HT1080 (cell line): Measurements from ENCODE around the gene PANX2. TPM values are rescaled to one million over a fixed set of nuclear protein-coding genes. Genes with fewer than 3 reads are reported as not detected.
"Not testable (repeated sequence)": the region's sequence is repeated elsewhere in the genome, so short reads cannot be mapped to it uniquely, and the experiment has no call there.

ENCODE experiments used
- DNase-seq: peaks from one replicate; pipeline ENCODE4 v3.0.0-alpha.2; 2015; ENCODE audit warnings: low read depth
- polyA plus RNA-seq, 2 experiments: library from polyadenylated mRNA; depleted of rRNA; stranded (reverse); fragments of >200 nt; gene quantifications; 2 replicates each; pipeline ENCODE4 v1.2.3, GENCODE V29; 2015
- total RNA-seq: library from RNA; depleted of rRNA; stranded (reverse); fragments of >200 nt; shearing (Covaris generic); gene quantifications from 2 replicates; pipeline ENCODE4 v1.2.3, GENCODE V29; 2014; rRNA removed

The PANX2 gene, protein sequence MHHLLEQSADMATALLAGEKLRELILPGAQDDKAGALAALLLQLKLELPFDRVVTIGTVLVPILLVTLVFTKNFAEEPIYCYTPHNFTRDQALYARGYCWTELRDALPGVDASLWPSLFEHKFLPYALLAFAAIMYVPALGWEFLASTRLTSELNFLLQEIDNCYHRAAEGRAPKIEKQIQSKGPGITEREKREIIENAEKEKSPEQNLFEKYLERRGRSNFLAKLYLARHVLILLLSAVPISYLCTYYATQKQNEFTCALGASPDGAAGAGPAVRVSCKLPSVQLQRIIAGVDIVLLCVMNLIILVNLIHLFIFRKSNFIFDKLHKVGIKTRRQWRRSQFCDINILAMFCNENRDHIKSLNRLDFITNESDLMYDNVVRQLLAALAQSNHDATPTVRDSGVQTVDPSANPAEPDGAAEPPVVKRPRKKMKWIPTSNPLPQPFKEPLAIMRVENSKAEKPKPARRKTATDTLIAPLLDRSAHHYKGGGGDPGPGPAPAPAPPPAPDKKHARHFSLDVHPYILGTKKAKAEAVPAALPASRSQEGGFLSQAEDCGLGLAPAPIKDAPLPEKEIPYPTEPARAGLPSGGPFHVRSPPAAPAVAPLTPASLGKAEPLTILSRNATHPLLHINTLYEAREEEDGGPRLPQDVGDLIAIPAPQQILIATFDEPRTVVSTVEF
- total RNA-seq = 1.4 and 1.6 TPM in 2 replicates
- polyA plus RNA-seq (2015; cell fraction: cytosol; rRNA removed) = 4.2 and 5.6 TPM in 2 replicates
- 4.6 and 6.1 TPM in 2 replicates for polyA plus RNA-seq (2015; cell fraction: nucleus; rRNA removed)

DNA sequence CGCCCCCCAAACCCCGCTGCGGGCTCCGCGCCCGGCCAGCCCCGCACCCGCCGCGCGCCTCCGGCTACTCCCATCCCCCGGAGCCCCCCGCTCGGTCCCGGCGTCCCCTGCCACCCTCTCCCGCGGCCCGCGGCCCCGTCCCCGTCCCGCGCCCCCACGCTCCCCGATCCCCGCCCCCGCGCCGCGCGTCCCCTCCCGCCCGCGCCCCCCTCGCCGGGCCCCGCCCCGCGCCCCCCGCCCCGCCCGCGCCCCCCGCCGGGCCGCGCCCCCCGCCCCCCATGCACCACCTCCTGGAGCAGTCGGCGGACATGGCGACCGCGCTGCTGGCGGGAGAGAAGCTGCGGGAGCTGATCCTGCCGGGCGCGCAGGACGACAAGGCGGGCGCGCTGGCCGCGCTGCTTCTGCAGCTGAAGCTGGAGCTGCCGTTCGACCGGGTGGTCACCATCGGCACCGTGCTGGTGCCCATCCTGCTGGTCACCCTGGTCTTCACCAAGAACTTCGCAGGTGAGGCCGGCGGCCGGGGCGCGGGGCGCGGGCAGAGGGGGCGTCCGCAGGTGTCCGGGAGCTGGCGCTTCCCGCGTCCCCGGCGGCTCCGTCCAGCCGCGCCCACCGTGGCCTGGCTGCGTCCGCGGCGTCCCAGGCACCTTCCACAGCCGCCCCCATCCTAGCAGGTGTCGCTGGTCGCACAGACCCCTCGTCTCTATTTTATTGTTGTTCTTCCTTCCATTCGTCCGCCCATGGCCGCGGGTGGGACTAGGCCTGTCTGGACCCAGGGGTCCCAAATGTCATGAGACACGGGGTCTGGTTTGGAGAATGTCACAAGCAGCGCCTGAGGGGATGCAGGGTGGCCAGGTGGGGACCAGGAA is at the start of gene PANX2:
PANX2 (plus strand) TSS at position 279 of the 866 bp plus-strand sequence; CDS start at position 279, 0 bp downstream.
- DNase-seq = no peak

DNA sequence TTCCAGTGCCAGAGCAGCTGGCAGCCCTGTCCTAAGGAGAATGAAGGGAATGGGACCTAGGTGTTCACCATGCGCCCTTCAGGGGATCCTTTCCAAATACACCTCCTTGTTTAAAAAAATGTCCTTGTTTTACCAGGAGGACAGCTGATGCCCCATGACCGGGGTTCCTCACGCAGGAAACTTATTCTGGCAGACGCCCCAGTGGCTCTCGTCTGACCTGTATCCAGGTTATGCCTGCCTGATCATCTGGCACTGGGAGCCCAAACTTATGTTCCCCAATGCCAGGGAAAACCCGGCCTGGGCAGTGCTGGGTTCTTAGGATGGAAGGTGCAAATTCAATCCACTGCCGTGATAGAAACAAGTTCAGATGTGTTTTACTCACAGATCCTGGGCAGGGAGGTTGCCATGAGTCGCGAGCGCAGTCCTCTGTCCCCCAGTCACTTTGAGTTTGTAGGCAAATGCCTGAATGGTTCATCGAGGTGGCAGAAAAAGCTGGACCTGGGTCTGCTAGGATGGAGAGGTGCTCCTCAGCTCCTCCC is 49.3 kb upstream of the PANX2 start:
- DNase-seq = no peak

DNA sequence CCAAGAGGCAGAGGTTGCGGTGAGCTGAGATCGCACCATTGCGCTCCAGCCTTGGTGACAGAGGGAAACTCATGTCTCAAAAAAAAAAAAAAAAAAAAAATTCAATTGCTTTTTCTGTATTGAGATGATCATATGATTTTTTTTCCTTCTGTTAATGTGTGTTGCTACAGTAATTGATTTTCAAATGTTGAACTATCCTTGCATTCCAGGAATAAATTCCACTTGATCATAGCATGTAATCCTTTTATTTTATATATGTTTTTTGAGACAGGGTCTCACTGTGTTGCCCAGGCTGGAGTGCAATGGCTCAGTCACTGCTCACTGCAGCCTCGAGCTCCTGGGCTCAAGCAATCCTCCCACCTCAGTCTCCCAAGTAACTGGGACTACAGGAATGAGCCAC is 47.4 kb upstream of the PANX2 start:
- DNase-seq = no peak

DNA sequence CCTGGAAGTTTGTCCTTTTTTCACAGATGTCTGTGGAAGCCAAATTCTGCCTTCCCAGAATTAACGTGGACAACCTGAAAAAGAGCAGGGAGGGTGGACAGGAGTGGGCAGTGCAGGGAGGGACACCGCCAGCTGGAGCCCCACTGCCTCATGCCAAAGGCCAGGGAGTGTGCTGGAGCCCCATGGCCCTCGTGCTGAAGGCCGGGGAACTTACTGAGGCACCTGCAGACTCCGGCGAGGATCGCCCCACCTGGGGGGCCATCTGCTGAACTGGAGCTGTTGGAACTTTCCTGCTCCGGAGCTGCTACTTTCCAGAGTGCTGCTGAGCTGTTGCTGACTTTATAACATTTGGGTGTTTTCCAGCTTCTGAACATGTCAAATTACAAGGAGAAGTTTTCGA is 45.5 kb upstream of the PANX2 start:
- no peak for DNase-seq

DNA sequence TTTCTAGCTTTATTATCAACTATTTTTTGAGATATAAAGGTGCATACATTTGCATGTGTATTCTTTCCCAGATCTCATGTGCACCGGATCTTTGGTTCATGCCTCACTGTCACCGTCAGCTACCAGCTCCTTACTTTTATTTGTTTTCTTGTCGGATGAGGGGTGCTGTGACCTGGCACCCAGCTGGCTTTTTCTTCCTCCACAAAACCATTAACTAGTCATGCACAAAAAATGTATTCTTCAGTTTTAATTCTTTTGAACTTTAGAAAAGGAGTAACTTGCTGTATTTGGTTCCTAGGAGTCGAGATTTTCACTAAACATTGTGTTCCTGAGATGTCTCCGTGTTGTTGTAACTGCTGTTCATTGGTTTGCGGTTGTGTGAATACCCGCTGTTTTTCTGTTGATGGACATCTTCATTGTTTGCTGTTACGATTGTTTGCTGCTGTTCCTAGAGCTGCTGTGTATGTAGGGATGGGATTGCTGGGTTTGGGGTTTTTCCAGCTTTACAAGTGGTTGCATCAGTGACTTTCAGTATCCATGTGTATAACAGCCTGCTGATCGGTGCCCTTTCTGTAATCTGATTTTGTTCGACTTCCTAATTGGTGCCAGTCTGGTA is 41.3 kb upstream of the PANX2 start:
- DNase-seq = no peak

DNA sequence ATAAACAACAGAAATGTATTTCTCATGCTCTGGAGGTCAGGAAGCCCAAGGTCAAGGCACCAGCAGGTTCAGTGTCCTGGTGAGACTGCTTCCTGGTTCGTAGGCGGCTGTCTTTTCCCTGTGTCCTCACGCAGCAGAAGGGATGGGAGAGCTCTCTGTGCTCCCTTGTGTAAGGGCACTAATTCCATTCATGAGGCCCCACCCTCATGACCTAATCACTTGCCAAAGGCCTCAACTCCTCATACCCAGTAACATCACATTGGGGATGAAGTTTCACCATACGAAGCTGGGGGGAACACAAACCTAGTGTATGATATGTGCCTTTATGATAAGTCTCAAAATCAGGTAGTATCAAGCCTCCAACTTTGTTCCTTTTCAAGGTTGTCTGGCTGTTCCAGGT is 38.6 kb upstream of the PANX2 start:
- no peak for DNase-seq

DNA sequence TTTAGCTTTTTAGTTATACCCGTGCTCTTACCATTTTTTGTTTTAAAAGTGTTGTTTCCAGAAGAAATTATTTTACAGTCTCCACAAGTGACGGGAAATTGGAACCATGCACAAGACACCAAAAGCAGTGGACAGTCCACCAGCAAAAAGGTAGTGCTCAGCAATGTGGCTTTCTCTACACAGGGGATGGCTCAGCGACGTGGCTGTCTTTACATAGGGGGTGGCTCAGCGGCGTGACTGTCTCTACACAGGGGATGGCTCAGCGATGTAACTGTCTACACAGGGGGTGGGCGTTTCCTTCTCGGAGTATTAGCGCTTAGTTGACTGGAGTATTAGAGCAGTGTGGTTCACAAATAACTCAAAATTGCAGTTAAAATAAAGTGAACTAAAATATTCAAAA is 36.0 kb upstream of the PANX2 start:
- no peak for DNase-seq

DNA sequence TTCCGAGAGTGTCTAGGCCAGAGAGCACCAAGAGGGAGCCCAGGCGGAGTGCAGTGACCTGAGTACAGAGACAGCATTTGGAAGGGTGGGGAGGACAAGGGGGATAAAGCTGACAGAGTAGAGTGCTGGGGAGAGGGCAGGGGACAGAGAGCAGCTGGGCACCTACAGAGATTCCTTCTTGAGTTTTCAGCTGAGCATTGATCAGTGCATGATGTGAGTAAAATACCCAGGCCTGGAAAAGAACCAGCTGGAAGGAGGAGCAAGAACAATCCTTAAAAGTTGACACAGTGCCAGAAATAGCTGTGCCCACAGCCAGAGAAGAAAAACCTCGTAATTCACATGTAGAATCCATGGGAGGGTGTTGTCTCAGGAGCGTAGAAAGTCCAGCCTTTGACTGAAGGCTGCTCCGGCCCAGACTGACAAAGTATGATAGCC is 33.9 kb upstream of the PANX2 start:
- no peak for DNase-seq

DNA sequence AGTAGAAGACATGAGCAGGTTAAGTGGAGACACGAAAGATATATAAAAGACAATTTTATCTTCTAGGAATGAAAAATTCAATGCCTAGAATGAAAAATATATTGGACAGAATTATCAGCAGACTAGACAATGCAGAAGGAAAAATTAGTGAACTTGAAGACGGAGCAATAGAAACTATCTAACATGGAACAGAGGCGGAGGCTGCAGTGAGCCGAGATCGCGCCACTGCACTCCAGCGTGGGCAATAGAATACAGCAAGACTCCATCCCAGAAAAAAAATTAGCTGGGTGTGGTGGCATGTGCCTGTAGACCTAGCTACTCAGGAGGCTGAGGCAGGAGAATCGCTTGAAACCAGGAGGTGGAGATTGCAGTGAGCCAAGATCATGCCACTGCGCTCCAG is 33.3 kb upstream of the PANX2 start:
- not testable (repeated sequence) for DNase-seq

DNA sequence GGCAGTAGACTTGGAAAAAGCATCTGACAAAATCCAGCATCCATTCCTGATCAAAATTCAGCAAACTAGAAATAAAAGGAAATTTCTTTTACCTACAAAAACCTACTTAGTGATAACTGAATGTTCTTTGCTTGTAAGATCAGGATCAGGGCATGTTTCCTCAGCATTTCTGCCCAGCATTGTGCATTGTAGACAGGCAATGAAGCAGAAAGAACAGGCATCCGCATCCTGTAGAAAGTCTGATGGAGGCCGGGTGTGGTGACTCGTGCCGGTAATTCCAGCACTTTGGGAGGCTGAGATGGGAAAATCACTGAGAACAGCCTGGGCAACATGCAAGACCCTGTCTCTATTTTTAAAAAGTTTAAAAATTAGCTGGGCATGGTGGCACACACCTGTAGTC is 32.5 kb upstream of the PANX2 start:
- no peak for DNase-seq

DNA sequence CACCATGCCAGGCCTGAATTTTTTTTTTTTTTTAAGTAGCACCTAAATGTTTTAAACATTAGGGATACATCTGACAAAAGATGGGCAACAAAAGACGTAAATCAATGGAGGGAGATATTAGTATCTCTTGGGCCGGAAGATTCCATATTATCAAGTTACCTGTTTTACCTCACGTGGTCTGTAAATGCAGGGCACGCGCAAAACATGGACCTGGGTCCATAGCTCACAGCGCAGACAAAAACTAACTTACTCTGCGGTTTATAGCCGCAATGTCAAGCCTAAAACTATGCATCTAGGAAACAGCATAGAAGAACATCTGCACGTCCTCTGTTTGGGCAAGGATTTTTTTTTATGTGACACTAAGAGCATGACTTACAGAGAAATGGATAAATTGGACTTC is 31.5 kb upstream of the PANX2 start:
- DNase-seq = no peak

DNA sequence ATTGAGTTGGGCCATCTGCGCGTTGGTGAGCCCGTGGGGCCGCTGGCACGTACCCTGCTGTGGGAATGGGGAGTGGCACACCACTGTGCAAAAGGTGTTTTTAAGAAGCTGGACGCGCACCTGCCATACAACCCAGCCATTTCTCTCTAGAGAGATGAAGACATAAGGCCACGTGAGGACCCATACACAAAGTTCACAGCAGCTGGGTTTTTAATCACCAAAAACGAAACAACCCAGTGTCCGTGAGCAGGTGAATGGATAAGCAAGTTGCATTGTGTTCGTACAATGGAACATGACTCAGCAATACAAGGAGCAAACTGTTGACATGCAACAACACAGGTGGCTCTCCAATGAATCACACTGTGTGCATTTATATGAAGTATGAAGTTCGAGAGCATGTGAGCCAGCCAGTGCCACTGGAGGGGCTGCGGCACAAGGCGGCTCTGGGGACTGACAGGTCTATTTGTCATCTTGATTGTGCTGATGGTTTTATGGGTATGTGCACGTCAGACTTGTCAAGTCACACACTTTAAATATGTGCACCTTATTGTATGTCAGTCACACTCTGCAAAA is 30.6 kb upstream of the PANX2 start:
- DNase-seq = no peak

DNA sequence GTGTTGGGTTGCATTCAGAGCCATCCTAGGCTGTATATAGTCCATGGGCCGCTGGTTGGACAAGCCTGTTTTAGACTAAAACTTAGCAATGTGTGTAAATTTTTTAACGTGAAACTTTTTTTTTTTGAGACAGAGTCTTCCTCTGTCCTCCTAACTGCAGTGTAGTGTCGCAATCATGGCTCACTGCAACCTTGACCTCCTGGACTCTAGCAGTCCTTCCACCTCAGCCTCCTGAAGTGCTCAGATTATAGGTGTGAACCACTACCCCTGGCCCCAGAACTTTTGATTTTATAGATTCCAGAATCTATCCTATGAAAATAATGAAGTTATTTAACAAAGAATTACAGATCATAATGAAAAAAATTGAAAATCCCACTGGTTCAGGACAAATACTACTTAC is 29.9 kb upstream of the PANX2 start:
- DNase-seq = no peak

DNA sequence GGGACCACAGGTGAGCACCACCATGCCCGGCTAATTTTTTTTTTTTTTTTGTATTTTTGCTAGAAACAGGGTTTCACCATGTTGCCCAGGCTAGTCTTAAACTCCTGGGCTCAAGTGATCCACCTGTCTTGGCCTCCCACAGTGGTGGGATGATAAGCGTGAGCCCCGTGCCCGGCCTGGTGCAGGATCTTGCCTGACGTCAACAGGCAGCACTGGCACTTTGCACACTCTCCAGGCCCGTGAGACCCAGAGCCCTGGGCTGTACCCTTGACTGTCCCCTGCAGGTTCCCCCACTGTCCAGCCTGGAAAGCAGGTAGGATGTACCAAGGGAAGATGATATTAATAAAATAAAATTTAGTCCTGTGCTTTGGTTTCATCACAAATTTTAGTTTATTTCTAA is 29.1 kb upstream of the PANX2 start:
- no peak for DNase-seq

DNA sequence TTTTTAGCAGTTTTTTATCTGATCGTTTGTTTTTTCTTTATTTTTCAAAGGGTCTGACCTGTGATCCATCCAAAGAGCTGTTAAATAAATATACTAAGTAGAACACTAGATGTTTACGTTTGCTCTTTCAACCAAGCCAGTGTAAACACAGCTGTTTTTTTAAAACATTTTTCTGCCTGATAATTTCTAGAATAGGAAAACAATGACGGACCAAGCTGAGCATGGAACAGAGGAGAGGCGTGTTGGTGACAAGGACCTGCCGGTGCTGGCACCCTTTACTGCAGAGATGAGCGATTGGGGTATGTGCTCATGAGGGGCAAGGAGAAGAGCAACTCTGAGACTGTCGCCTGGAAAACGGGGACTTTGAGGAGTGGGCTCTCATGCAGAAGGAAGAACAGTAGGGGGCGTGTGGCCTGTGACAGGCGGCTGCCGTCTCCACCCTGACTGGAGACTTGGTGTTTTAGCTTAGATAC is 28.6 kb upstream of the PANX2 start:
- no peak for DNase-seq

DNA sequence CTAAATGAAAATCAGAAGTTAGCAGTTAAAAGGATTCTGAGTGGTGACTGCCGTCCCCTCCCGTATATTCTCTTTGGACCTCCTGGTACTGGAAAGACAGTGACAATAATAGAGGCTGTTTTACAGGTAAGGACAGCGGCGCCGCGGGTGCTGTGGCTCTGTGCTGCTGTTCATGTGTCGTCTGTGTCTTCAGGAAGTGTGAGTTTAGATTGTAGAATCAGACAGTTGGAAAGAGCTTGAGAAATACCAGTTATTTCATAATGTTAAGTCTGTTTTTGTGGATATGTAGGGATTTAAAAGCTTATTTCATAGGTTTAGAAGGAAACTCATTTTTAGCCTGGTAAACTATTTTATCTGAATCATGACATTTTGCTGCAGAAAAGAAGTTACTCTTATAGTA is 27.4 kb upstream of the PANX2 start:
- DNase-seq = no peak

DNA sequence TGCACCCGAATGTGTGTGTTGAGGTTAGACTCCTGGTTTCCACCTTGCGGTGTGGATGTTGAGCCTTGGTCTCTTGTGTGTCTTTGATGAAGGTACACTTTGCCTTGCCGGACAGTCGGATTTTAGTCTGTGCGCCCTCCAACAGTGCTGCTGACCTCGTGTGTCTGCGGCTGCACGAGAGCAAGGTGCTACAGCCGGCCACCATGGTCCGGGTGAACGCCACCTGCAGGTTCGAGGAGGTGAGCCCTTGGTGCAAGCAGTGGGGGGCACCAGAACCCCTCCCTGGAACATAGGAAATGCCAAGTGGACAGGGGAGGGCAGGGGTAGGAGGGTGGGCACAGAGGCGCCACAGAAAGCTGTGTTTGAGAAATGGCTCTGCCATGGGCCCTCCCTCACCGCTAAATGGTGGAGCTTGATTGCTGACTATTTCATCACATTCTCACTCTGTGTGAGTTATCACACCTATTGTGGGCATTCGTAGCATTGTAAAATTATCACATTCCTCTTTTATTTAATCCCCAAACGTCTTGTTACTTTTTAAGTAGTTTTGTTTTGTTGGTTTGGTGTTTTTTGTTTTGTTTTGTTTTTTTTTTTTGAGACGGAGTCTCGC is 26.4 kb upstream of the PANX2 start:
- DNase-seq = no peak

DNA sequence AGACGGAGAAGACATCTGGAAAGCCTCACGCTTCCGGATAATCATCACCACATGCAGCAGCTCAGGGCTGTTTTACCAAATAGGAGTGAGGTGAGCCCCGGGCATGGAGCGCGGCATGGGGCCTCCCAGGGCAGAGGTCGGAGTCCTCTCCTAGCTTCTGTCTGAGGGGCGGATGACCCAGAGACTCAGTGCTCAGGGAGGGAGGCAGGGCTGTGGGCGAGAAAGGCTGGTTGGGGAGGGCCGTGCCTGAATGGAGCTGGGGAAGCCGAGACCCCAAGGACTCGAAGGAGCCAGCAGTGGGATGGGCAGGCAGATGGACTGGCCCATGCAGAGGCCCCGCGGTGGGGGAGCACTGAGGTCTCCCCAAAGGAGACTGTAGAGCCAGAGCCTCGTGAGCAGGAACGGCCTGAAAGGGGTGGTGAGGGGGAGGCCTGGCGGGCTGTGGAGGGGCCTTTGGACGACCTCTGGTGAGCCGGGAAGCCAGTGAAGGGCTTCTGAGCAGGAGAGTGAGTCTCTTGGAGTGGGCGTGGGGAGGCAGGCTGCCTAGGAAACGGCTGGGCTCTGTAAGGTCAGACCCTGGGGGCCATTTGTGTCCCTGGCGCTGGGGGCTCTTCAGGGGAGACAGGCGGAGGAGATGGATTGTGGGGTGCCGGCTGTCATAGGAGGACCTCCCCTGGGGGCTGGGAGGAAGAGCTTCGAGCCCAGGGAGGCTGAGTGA is 24.7 kb upstream of the PANX2 start:
- DNase-seq = no peak
